H1 (cell line): Measurements from ENCODE around the gene EIF4E. TPM values are rescaled to one million over a fixed set of nuclear protein-coding genes. Genes with fewer than 3 reads are reported as not detected.

Source experiments
- CTCF ChIA-PET: fragments of 300-600 bp; sonication (Branson Sonifier 250); formaldehyde crosslinking; loops from one replicate; lab custom pipeline; 2021; ENCODE audit not compliant: partially characterized antibody; lab: Charles Lee
- POLR2A ChIA-PET: fragments of 300-600 bp; sonication (Branson Sonifier 250); formaldehyde crosslinking; loops from one replicate; lab custom pipeline; 2021; ENCODE audit warnings: inconsistent platforms; ENCODE audit not compliant: partially characterized antibody; lab: Charles Lee
- DNase-seq, 2 experiments: peaks; one replicate each; pipeline versions ENCODE4 v3.0.0 to v3.0.0-alpha.2; 2010 to 2022; ENCODE audit warnings: low spot score in 2 of 2, low read depth in 1 of 2, mixed read lengths in 1 of 2
- FAIRE-seq: peaks from 2 replicates; lab custom pipeline; 2011; peaks lifted over from hg19 to GRCh38; lab: Jason Lieb, UNC
- H2AFZ ChIP-seq: 2 replicates; pipeline ENCODE4 v1.8.1; 2012; ENCODE audit warnings: low read length, inconsistent platforms
- H2AK5ac ChIP-seq: 2 replicates; pipeline ENCODE4 v1.6.1; 2013; ENCODE audit warnings: low read depth, low read length
- H2BK120ac ChIP-seq: replicated peaks from 2 replicates; pipeline ENCODE3; 2013; ENCODE audit warnings: low read depth, low read length, inconsistent platforms
- H2BK12ac ChIP-seq: 2 replicates; pipeline ENCODE4 v1.6.1; 2013; ENCODE audit warnings: low read depth, low read length
- H2BK15ac ChIP-seq: 2 replicates; pipeline ENCODE4 v1.6.1; 2013; ENCODE audit warnings: low read length
- H2BK20ac ChIP-seq: 2 replicates; pipeline ENCODE4 v1.6.1; 2013; ENCODE audit warnings: low read length
- H2BK5ac ChIP-seq: 2 replicates; pipeline ENCODE4 v1.6.1; 2013; ENCODE audit warnings: low read depth, low read length
- H3K14ac ChIP-seq: 2 replicates; pipeline ENCODE4 v1.6.1; 2013; ENCODE audit warnings: inconsistent platforms; ENCODE audit not compliant: insufficient read length
- H3K18ac ChIP-seq: 2 replicates; pipeline ENCODE4 v1.6.1; 2013; ENCODE audit warnings: low read length; ENCODE audit errors: extremely low read depth
- H3K23ac ChIP-seq: 2 replicates; pipeline ENCODE4 v1.6.1; 2013; ENCODE audit warnings: inconsistent platforms; ENCODE audit not compliant: insufficient read length
- H3K23me2 ChIP-seq: 2 replicates; pipeline ENCODE4 v1.6.1; 2013; ENCODE audit warnings: low read depth, low read length
- H3K27ac ChIP-seq: 2 replicates; pipeline ENCODE4 v1.6.1; 2011; ENCODE audit warnings: low read depth, low read length, inconsistent platforms
- H3K27me3 ChIP-seq, 4 experiments: replicated peaks in 1 of 4; 1 replicate in 1 of 4; 2 replicates in 3 of 4; pipeline versions ENCODE4 v1.6.1 to v1.8.1; 2011 to 2013; ENCODE audit warnings: low read length in 3 of 4, mild to moderate bottlenecking in 3 of 4, inconsistent platforms in 2 of 4, mixed read lengths in 2 of 4, moderate library complexity in 1 of 4; ENCODE audit not compliant: control insufficient read depth in 3 of 4, insufficient read depth in 3 of 4; ENCODE audit errors: extremely low read depth in 1 of 4
- H3K36me3 ChIP-seq, 4 experiments: 2 replicates each; pipeline versions ENCODE4 v1.6.1 to v1.8.1; 2011 to 2013; ENCODE audit warnings: mild to moderate bottlenecking in 4 of 4, low read length in 3 of 4, moderate library complexity in 2 of 4, control low read depth in 1 of 4, inconsistent platforms in 1 of 4; ENCODE audit not compliant: insufficient read depth in 4 of 4, control insufficient read depth in 2 of 4
- H3K4ac ChIP-seq: replicated peaks from 2 replicates; pipeline ENCODE3; 2013; ENCODE audit warnings: low read length, low read depth, mixed read lengths, inconsistent platforms; ENCODE audit not compliant: insufficient read length
- H3K4me1 ChIP-seq, 4 experiments: replicated peaks in 1 of 4; 1 replicate in 1 of 4; 2 replicates in 3 of 4; pipeline versions ENCODE4 v1.6.1 to v1.8.1; 2011 to 2013; ENCODE audit warnings: low read length in 3 of 4, inconsistent platforms in 2 of 4, mixed read lengths in 1 of 4; ENCODE audit not compliant: insufficient read depth in 4 of 4, control insufficient read depth in 3 of 4
- H3K4me2 ChIP-seq, 2 experiments: 2 replicates each; pipeline versions ENCODE4 v1.6.1 to v1.8.1; 2011 to 2013; ENCODE audit warnings: low read depth in 2 of 2, low read length in 2 of 2, control low read depth in 1 of 2, inconsistent platforms in 1 of 2, mild to moderate bottlenecking in 1 of 2; ENCODE audit not compliant: insufficient read depth in 1 of 2
- H3K4me3 ChIP-seq, 4 experiments: fragments of 200-600, 300-600 bp in 1 of 4; sonication (generic), shearing (Covaris generic), sonication (Bioruptor Twin) in 1 of 4; 2 replicates each; pipeline versions ENCODE4 v1.5.1 to v1.8.1; 2011 to 2016; ENCODE audit warnings: low read length in 4 of 4, low read depth in 3 of 4, control low read depth in 2 of 4, inconsistent platforms in 2 of 4, mild to moderate bottlenecking in 2 of 4, mixed read lengths in 1 of 4, moderate library complexity in 1 of 4; ENCODE audit not compliant: insufficient read depth in 2 of 4; ENCODE audit errors: extremely low read depth in 1 of 4
- H3K56ac ChIP-seq: replicated peaks from 2 replicates; pipeline ENCODE3; 2013; ENCODE audit warnings: low read depth, mild to moderate bottlenecking, mixed read lengths, low read length, inconsistent platforms; ENCODE audit not compliant: insufficient read length
- H3K79me1 ChIP-seq: 2 replicates; pipeline ENCODE4 v1.6.1; 2013; ENCODE audit warnings: low read depth, low read length, control low read depth
- H3K79me2 ChIP-seq, 2 experiments: 2 replicates each; pipeline versions ENCODE4 v1.6.1 to v1.8.1; 2012 to 2013; ENCODE audit warnings: low read length in 2 of 2, mild to moderate bottlenecking in 2 of 2, inconsistent platforms in 1 of 2; ENCODE audit not compliant: insufficient read depth in 2 of 2, control insufficient read depth in 1 of 2
- H3K9ac ChIP-seq, 4 experiments: replicated peaks in 1 of 4; 1 replicate in 1 of 4; 2 replicates in 3 of 4; pipeline versions ENCODE4 v1.6.1 to v1.8.1; 2011 to 2013; ENCODE audit warnings: low read depth in 3 of 4, low read length in 3 of 4, control low read depth in 2 of 4, mild to moderate bottlenecking in 2 of 4, moderate library complexity in 2 of 4, inconsistent platforms in 1 of 4; ENCODE audit errors: extremely low read depth in 1 of 4
- H3K9me3 ChIP-seq, 2 experiments: 2 replicates each; pipeline versions ENCODE4 v1.6.1 to v1.8.1; 2012 to 2013; ENCODE audit warnings: mild to moderate bottlenecking in 2 of 2, moderate library complexity in 2 of 2, control low read depth in 1 of 2, inconsistent platforms in 1 of 2, low read depth in 1 of 2, low read length in 1 of 2, mixed read lengths in 1 of 2; ENCODE audit not compliant: insufficient read depth in 2 of 2
- H4K20me1 ChIP-seq, 2 experiments: replicated peaks in 1 of 2; 2 replicates each; pipeline versions ENCODE3 to v1.8.1; 2011 to 2013; ENCODE audit warnings: inconsistent platforms in 2 of 2, low read length in 2 of 2, mild to moderate bottlenecking in 1 of 2; ENCODE audit not compliant: insufficient read depth in 2 of 2, control insufficient read depth in 1 of 2
- H4K5ac ChIP-seq: 2 replicates; pipeline ENCODE4 v1.6.1; 2013; ENCODE audit warnings: low read length, low read depth, mixed read lengths, inconsistent platforms; ENCODE audit not compliant: insufficient read length
- H4K8ac ChIP-seq: 2 replicates; pipeline ENCODE4 v1.8.0; 2013; ENCODE audit warnings: mild to moderate bottlenecking, moderate library complexity, low read length, inconsistent platforms; ENCODE audit not compliant: insufficient read depth; ENCODE audit errors: extremely low read depth
- H4K91ac ChIP-seq: replicated peaks from 2 replicates; pipeline ENCODE3; 2013; ENCODE audit warnings: low read length, mixed read lengths, inconsistent platforms; ENCODE audit not compliant: insufficient read length
- BACH1 ChIP-seq: IDR thresholded peaks from 2 replicates; pipeline ENCODE4 v1.6.1; 2012; ENCODE audit warnings: low read length, improper control_type of control experiment
- CEBPB ChIP-seq: IDR thresholded peaks from 2 replicates; pipeline ENCODE4 v1.6.1; 2012; ENCODE audit warnings: low read depth, low read length
- FOSL1 ChIP-seq: IDR thresholded peaks from 2 replicates; pipeline ENCODE4 v1.6.1; 2011; ENCODE audit warnings: mild to moderate bottlenecking, low read depth, low read length, moderate library complexity; ENCODE audit not compliant: insufficient read depth
- SIN3A ChIP-seq, 2 experiments: IDR thresholded peaks in 1 of 2; conservative IDR thresholded peaks in 1 of 2; 2 replicates each; pipeline ENCODE4 v1.6.1; 2011 to 2012; ENCODE audit warnings: low read length in 2 of 2, improper control_type of control experiment in 1 of 2, low read depth in 1 of 2, mild to moderate bottlenecking in 1 of 2
- SP1 ChIP-seq: IDR thresholded peaks from 2 replicates; pipeline ENCODE4 v1.6.1; 2011; ENCODE audit warnings: low read depth, low read length
- SRF ChIP-seq: IDR thresholded peaks from 2 replicates; pipeline ENCODE4 v1.6.1; 2011; ENCODE audit warnings: mild to moderate bottlenecking, low read depth, low read length, moderate library complexity
- ZNF274 ChIP-seq: IDR thresholded peaks from 2 replicates; pipeline ENCODE4 v1.7.0; 2012; ENCODE audit warnings: low read length, borderline replicate concordance; ENCODE audit errors: extremely low read depth
- WGBS, 2 experiments: shearing (Covaris generic) in 1 of 2; methylation state at CpG; one replicate each; pipeline versions ENCODE4 v1.1.6 to v1.1.7; 2013 to 2015; ENCODE audit warnings: low lambda C conversion rate in 2 of 2, mixed read lengths in 2 of 2, inconsistent platforms in 1 of 2, low coverage in 1 of 2, missing lambda C conversion rate in 1 of 2; ENCODE audit not compliant: insufficient replicate concordance in 2 of 2, insufficient coverage in 1 of 2, insufficient read length in 1 of 2; ENCODE audit errors: extremely low coverage in 1 of 2, missing lambda C conversion rate in 1 of 2; 5-methylcytosine and 5-hydroxymethylcytosine counted together
- polyA plus RNA-seq, 7 experiments: library from polyadenylated mRNA; depleted of rRNA in 3 of 7; stranded (reverse) in 5 of 7; unstranded in 2 of 7; fragments of >200 nt in 5 of 7; fragments of 200-250 nt in 2 of 7; gene quantifications; 1 replicate in 5 of 7; 2 replicates in 1 of 7; 4 replicates in 1 of 7; pipeline versions ENCODE4 v1.2.1 to v1.2.3, GENCODE V29; 2011 to 2013; ENCODE audit warnings: missing spikeins in 2 of 7, mixed read lengths in 2 of 7
- total RNA-seq: library from RNA; stranded (reverse); fragmentation: NEBNext Ultra II Directional; extraction: Animal tissue kit (Norgen Biotek cat#: 25700); gene quantifications from 2 replicates; pipeline ENCODE4 v1.2.1, GENCODE V29; 2021

EIF4E gene
- total and polyA plus RNA-seq, 2 of the 8 experiments (the other 6 are each of a cell fraction or from before 2014, with no cell fraction given) = 59.6 to 185 TPM

GRCh38 chr4:98937986-98938720 lies 9.2 kb upstream of the EIF4E start:
- peak overlapping the region; percentile 19; the same call in 1 of the 2 replicates for H3K27ac ChIP-seq
- H3K36me3 ChIP-seq = 0 out of 8 replicates have a peak, but pooled peaks cover 0 to 2% (median 0%) of the 10 kb centered on the region in 4 experiments
- no peak overlapping the region for H4K8ac ChIP-seq
- no peak overlapping the region for H2BK15ac ChIP-seq
- FAIRE-seq (no peak), DNase-seq (no peak)
- H2BK12ac ChIP-seq = 0 out of 2 replicates have a peak overlapping the region, but pooled peaks have one; percentile 42
- TF ChIP-seq FOSL1 (no peak), CEBPB (peak; percentile 71; the same call in 1 of the 2 replicates), ZNF274 (no peak), SP1 (no peak), SIN3A (conservative IDR thresholded peaks at IDR 0.05 in 1 of 2, IDR thresholded peaks at IDR 0.05 in 1 of 2; ENCODE audit: low read depth in 1 of 2, low read length in 2 of 2) (no peak), BACH1 (no peak), SRF (no peak)
- H3K79me2 ChIP-seq = no peaks in the 10 kb centered on the region
- H3K23me2 ChIP-seq = no peaks in the 10 kb centered on the region
- no peak overlapping the region for H3K56ac ChIP-seq
- peaks cover 0 to 8% (median 2%) of the 10 kb centered on the region in 4 experiments; a peak in 3 of 7 replicates for H3K4me1 ChIP-seq
- H2BK20ac ChIP-seq = no peak overlapping the region
- H3K18ac ChIP-seq = peak overlapping the region; percentile 20; the same call in 1 of the 2 replicates
- POLR2A ChIA-PET = interaction anchor here (1.3 to 2.8 kb wide), 3 partner anchors 10 to 118 kb away, joined by 3 to 20 read pairs (median 10); partner anchors contain the start of genes EIF4E and METAP1
- no peak overlapping the region for H3K9ac ChIP-seq
- peak overlapping the region; percentile 80; the same call in 1 of the 2 replicates for H2BK5ac ChIP-seq
- H3K14ac ChIP-seq = no peak overlapping the region
- H3K27me3 ChIP-seq = no peaks in the 10 kb centered on the region
- H3K4me3 ChIP-seq = peak overlapping the region in 1 of 4 experiments; percentile 1; a peak in 1 of 8 replicates
- CTCF ChIA-PET = interaction anchor here (1.0 to 3.3 kb wide), 6 partner anchors 9 to 193 kb away, joined by 3 to 12 read pairs (median 3); partner anchors contain the start of gene EIF4E
- H3K4me2 ChIP-seq = peak overlapping the region in 1 of 2 experiments; percentile 27; a peak in 1 of 4 replicates
- WGBS, 2 experiments = 79% methylated on average over 2 of the region's 2 CpGs; no CpG with 5 or more reads in 1 of the 2 experiments
- H2AFZ ChIP-seq = no peak overlapping the region
- no peaks in the 10 kb centered on the region; a peak in 1 of 4 replicates for H3K9me3 ChIP-seq
- H4K91ac ChIP-seq = no peak overlapping the region
- H3K79me1 ChIP-seq = no peaks in the 10 kb centered on the region
- H2BK120ac ChIP-seq = no peak overlapping the region
- no peak overlapping the region for H3K4ac ChIP-seq
- H3K23ac ChIP-seq = no peak overlapping the region
- peak overlapping the region; percentile 77 for H4K5ac ChIP-seq
- H4K20me1 ChIP-seq = no peaks in the 10 kb centered on the region
- H2AK5ac ChIP-seq = no peak overlapping the region
